Renal pelvis (tissue), 4 donors: ENCODE data around the gene SSTR3. TPM values are rescaled to one million over a fixed set of nuclear protein-coding genes. Genes with fewer than 3 reads are reported as not detected.
"Not testable (repeated sequence)": the region's sequence is repeated elsewhere in the genome, so short reads cannot be mapped to it uniquely, and the experiment has no call there.

Source experiments
- DNase-seq: peaks from one replicate; pipeline ENCODE4 v3.0.0-alpha.2; 2013
- polyA plus RNA-seq, 3 donors: library from polyadenylated mRNA; unstranded; fragments of 120-200 nt; gene quantifications; one replicate each; pipeline ENCODE4 v1.2.1, GENCODE V29; 2013; ENCODE audit not compliant: insufficient read length in 3 of 3

The SSTR3 gene
- polyA plus RNA-seq, 3 donors = 1.1 to 1.2 (median 1.2) TPM

- DNase-seq = no peak
These were observed 457 bp downstream of the SSTR3 start for GRCh38 chr22:37211866-37212173.

- no peak for DNase-seq
These were observed 1.0 kb downstream of the SSTR3 start for GRCh38 chr22:37211075-37211865.

- DNase-seq = no peak
These were observed 2.1 kb downstream of the SSTR3 start for GRCh38 chr22:37210041-37210803.

GRCh38 chr22:37209140-37209845 lies 3.0 kb downstream of the SSTR3 start:
- no peak for DNase-seq

- no peak for DNase-seq
These were observed 3.7 kb downstream of the SSTR3 start for GRCh38 chr22:37208401-37209139.

GRCh38 chr22:37207981-37208380 lies 4.3 kb downstream of the SSTR3 start:
- no peak for DNase-seq

- DNase-seq = no peak
These were observed 5.1 kb downstream of the SSTR3 start for GRCh38 chr22:37206841-37207821.

GRCh38 chr22:37206118-37206840 lies 6.0 kb downstream of the SSTR3 start:
- no peak for DNase-seq

- DNase-seq = no peak
These were observed 7.2 kb downstream of the SSTR3 start for GRCh38 chr22:37205046-37205445.

GRCh38 chr22:37204045-37204655 lies 8.1 kb downstream of the SSTR3 start:
- DNase-seq = no peak

GRCh38 chr22:37203354-37204044 lies 8.8 kb downstream of the SSTR3 start:
- DNase-seq = no peak

GRCh38 chr22:37202716-37203115 lies 9.6 kb downstream of the SSTR3 start:
- DNase-seq = no peak

- DNase-seq = no peak
These were observed 10.2 kb downstream of the SSTR3 start for GRCh38 chr22:37202001-37202555.

- not testable (repeated sequence) for DNase-seq
These were observed 10.8 kb downstream of the SSTR3 start for GRCh38 chr22:37201443-37201820.

GRCh38 chr22:37199760-37200108 lies 12.5 kb downstream of the SSTR3 start:
- DNase-seq = no peak

- DNase-seq = peak; percentile 98
These were observed 13.0 kb downstream of the SSTR3 start for GRCh38 chr22:37199103-37199759.

GRCh38 chr22:37198258-37199102 lies 13.8 kb downstream of the SSTR3 start:
- peak; percentile 81 for DNase-seq
